Neural cell (in vitro differentiated cells): ENCODE results near the gene UBA6. TPM values are rescaled to one million over a fixed set of nuclear protein-coding genes. Genes with fewer than 3 reads are reported as not detected.

Source experiments
- H2AFZ ChIP-seq: fragments of 200-600, 300-800 bp; sonication (generic), shearing (Covaris generic); 2 replicates; pipeline ENCODE4 v1.6.0; 2014; ENCODE audit warnings: low read depth, mild to moderate bottlenecking, antibody characterized with exemption, low read length, moderate library complexity
- H3F3A ChIP-seq: fragments of 200-600 bp; shearing (Covaris generic); 2 replicates; pipeline ENCODE4 v1.6.1; 2016; ENCODE audit warnings: mild to moderate bottlenecking, moderate library complexity, mixed read lengths, antibody characterized with exemption, low read length; ENCODE audit not compliant: insufficient read depth, poor library complexity, severe bottlenecking
- H3K27ac ChIP-seq: fragments of 200-600, 300-800 bp; sonication (generic), shearing (Covaris generic); 2 replicates; pipeline ENCODE4 v1.5.1; 2014; ENCODE audit warnings: mild to moderate bottlenecking, low read length, moderate library complexity
- H3K27me3 ChIP-seq: fragments of 300-800, 200-600 bp; sonication (generic), shearing (Covaris generic); 2 replicates; pipeline ENCODE4 v1.6.0; 2014; ENCODE audit warnings: mild to moderate bottlenecking, low read depth, low read length, moderate library complexity; ENCODE audit not compliant: insufficient read depth
- H3K36me3 ChIP-seq: fragments of 300-800, 200-600 bp; sonication (generic), shearing (Covaris generic); 2 replicates; pipeline ENCODE4 v1.5.1; 2014; ENCODE audit warnings: mild to moderate bottlenecking, antibody characterized with exemption, low read length, moderate library complexity; ENCODE audit not compliant: insufficient read depth
- H3K4me2 ChIP-seq: fragments of 300-800, 200-600 bp; sonication (generic), shearing (Covaris generic); 2 replicates; pipeline ENCODE4 v1.6.0; 2014; ENCODE audit warnings: mild to moderate bottlenecking, low read length
- H3K4me3 ChIP-seq: fragments of 300-800, 200-600 bp; sonication (generic), shearing (Covaris generic); 2 replicates; pipeline ENCODE4 v1.5.1; 2014; ENCODE audit warnings: mild to moderate bottlenecking, low read length, moderate library complexity
- H3K79me2 ChIP-seq: fragments of 200-600 bp; shearing (Covaris generic); replicated peaks from 2 replicates; pipeline ENCODE4 v1.6.0; 2014; ENCODE audit warnings: mild to moderate bottlenecking, low read length, moderate library complexity; ENCODE audit not compliant: insufficient read depth
- H3K9ac ChIP-seq: fragments of 300-800, 200-600 bp; sonication (generic), shearing (Covaris generic); 2 replicates; pipeline ENCODE4 v1.6.1; 2016; ENCODE audit warnings: mild to moderate bottlenecking, low read length, mixed read lengths
- H3K9me2 ChIP-seq: fragments of 200-600 bp; shearing (Covaris generic); 2 replicates; pipeline ENCODE4 v1.6.1; 2016; ENCODE audit warnings: mild to moderate bottlenecking, low read length, mixed read lengths; ENCODE audit not compliant: insufficient read depth
- H3K9me3 ChIP-seq: fragments of 200-600, 300-800 bp; sonication (generic), shearing (Covaris generic); 2 replicates; pipeline ENCODE4 v1.6.1; 2016; ENCODE audit warnings: mild to moderate bottlenecking, mixed run types, low read length, moderate library complexity, mixed read lengths
- H4K20me1 ChIP-seq: fragments of 200-600 bp; shearing (Covaris generic); 2 replicates; pipeline ENCODE4 v1.6.1; 2016; ENCODE audit warnings: mild to moderate bottlenecking, mixed run types; ENCODE audit not compliant: insufficient read depth
- CTCF ChIP-seq: fragments of 450-650 bp; IDR thresholded peaks from 2 replicates; pipeline ENCODE4 v1.5.1; 2014; ENCODE audit warnings: antibody characterized with exemption, mild to moderate bottlenecking, moderate library complexity; ENCODE audit not compliant: poor library complexity, severe bottlenecking
- EP300 ChIP-seq: fragments of 450-650 bp; conservative IDR thresholded peaks from 2 replicates; pipeline ENCODE4 v1.6.1; 2014; ENCODE audit warnings: antibody characterized with exemption, mild to moderate bottlenecking, moderate library complexity; ENCODE audit not compliant: poor library complexity, severe bottlenecking
- EZH2 ChIP-seq: fragments of 200-600, 300-800 bp; shearing (Covaris generic), sonication (generic); IDR thresholded peaks from 2 replicates; pipeline ENCODE4 v1.6.1; 2014; ENCODE audit warnings: antibody characterized with exemption, low read length, borderline replicate concordance, mild to moderate bottlenecking; ENCODE audit not compliant: insufficient read depth, poor library complexity, severe bottlenecking
- MXI1 ChIP-seq: fragments of 450-650 bp; conservative IDR thresholded peaks from 2 replicates; pipeline ENCODE4 v1.6.1; 2014; ENCODE audit warnings: antibody characterized with exemption, mild to moderate bottlenecking; ENCODE audit not compliant: poor library complexity, severe bottlenecking
- POLR2AphosphoS5 ChIP-seq: IDR thresholded peaks from 2 replicates; pipeline ENCODE4 v1.6.1; 2012
- RAD21 ChIP-seq: fragments of 450-650 bp; conservative IDR thresholded peaks from 2 replicates; pipeline ENCODE4 v1.6.1; 2014; ENCODE audit warnings: antibody characterized with exemption, mild to moderate bottlenecking, moderate library complexity
- SMC3 ChIP-seq: fragments of 450-650 bp; conservative IDR thresholded peaks from 2 replicates; pipeline ENCODE4 v1.6.1; 2014; ENCODE audit warnings: antibody characterized with exemption, mild to moderate bottlenecking, moderate library complexity; ENCODE audit not compliant: poor library complexity
- TAF1 ChIP-seq: IDR thresholded peaks from 2 replicates; pipeline ENCODE4 v1.6.1; 2012; ENCODE audit warnings: low read depth
- polyA plus RNA-seq: library from polyadenylated mRNA; depleted of rRNA; stranded (reverse); fragments of >200 nt; gene quantifications from 2 replicates; pipeline ENCODE4 v1.2.3, GENCODE V29; 2014
- TF ChIP-seq, protein P1 (sequence below): IDR thresholded peaks from 2 replicates; pipeline ENCODE4 v1.6.1; 2012; ENCODE audit warnings: borderline replicate concordance

UBA6 gene
- polyA plus RNA-seq, 1 donor from 2014 or later, result 126 TPM

DNA sequence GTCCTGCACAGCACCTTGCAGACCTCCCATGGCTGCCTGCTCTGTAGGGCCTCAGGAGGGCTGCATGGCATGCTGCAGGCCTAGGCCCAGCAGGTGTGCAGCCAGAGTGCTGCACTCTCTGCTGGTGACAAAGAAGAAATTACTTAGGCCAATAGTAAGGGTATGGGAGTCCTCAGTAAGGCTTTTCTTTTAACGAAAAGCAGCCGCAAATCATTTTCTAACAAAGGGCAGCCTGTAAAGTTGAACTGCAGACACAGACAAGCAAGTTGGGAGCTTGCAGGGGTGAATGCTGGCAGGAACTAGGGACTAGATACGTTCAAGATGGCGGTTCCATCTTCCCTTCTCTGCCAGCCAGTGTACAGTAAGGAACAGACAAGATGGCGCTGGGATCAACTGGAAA is 22.4 kb upstream of the UBA6 start:
- H3K27me3 ChIP-seq, result no peaks in the 10 kb centered on the region
- no peak overlapping the region for H3K4me2 ChIP-seq
- H3K9ac ChIP-seq, result no peak overlapping the region

GRCh38 chr4:67721770-67722597 is 21.0 kb upstream of the UBA6 start:
- H3K27ac ChIP-seq, result no peak overlapping the region
- H3K79me2 ChIP-seq, result no peaks in the 10 kb centered on the region
- TF ChIP-seq EP300 (no peak), POLR2AphosphoS5 (no peak), CTCF (no peak)
- H3K36me3 ChIP-seq, result no peaks in the 10 kb centered on the region
- H4K20me1 ChIP-seq, result no peaks in the 10 kb centered on the region
- H3K9ac ChIP-seq, result no peak overlapping the region
- no peaks in the 10 kb centered on the region for H3K27me3 ChIP-seq
- no peaks in the 10 kb centered on the region for H3F3A ChIP-seq
- no peak overlapping the region for H3K4me3 ChIP-seq
- H3K4me2 ChIP-seq, result no peak overlapping the region
- H3K9me3 ChIP-seq, result no peaks in the 10 kb centered on the region
- no peak overlapping the region for H2AFZ ChIP-seq
- no peaks in the 10 kb centered on the region for H3K9me2 ChIP-seq

More for the DNA sequence above, 22.4 kb upstream of the UBA6 start:
- no peaks in the 10 kb centered on the region for H3K36me3 ChIP-seq
- H3K79me2 ChIP-seq, result no peaks in the 10 kb centered on the region
- H3K27ac ChIP-seq, result no peak overlapping the region
- no peak overlapping the region for H3K4me3 ChIP-seq
- no peak overlapping the region for H2AFZ ChIP-seq
- no peaks in the 10 kb centered on the region for H4K20me1 ChIP-seq
- H3F3A ChIP-seq, result no peaks in the 10 kb centered on the region
- TF ChIP-seq EP300 (no peak), MXI1 (no peak), CTCF (no peak), EZH2 (no peak), POLR2AphosphoS5 (no peak), SMC3 (no peak), TAF1 (no peak), RAD21 (no peak)
- TF ChIP-seq, protein P1, sequence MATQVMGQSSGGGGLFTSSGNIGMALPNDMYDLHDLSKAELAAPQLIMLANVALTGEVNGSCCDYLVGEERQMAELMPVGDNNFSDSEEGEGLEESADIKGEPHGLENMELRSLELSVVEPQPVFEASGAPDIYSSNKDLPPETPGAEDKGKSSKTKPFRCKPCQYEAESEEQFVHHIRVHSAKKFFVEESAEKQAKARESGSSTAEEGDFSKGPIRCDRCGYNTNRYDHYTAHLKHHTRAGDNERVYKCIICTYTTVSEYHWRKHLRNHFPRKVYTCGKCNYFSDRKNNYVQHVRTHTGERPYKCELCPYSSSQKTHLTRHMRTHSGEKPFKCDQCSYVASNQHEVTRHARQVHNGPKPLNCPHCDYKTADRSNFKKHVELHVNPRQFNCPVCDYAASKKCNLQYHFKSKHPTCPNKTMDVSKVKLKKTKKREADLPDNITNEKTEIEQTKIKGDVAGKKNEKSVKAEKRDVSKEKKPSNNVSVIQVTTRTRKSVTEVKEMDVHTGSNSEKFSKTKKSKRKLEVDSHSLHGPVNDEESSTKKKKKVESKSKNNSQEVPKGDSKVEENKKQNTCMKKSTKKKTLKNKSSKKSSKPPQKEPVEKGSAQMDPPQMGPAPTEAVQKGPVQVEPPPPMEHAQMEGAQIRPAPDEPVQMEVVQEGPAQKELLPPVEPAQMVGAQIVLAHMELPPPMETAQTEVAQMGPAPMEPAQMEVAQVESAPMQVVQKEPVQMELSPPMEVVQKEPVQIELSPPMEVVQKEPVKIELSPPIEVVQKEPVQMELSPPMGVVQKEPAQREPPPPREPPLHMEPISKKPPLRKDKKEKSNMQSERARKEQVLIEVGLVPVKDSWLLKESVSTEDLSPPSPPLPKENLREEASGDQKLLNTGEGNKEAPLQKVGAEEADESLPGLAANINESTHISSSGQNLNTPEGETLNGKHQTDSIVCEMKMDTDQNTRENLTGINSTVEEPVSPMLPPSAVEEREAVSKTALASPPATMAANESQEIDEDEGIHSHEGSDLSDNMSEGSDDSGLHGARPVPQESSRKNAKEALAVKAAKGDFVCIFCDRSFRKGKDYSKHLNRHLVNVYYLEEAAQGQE, result no peak
- H3K9me3 ChIP-seq, result no peaks in the 10 kb centered on the region
- no peaks in the 10 kb centered on the region for H3K9me2 ChIP-seq
